Measurements from ENCODE around the gene ITGA4. TPM values are rescaled to one million over a fixed set of nuclear protein-coding genes. Genes with fewer than 3 reads are reported as not detected.

ITGA4 gene
- total RNA-seq, 1 donor from 2014 or later, result 20.0 TPM

- TF ChIP-seq CTCF (IDR thresholded peaks at IDR 0.05; ENCODE audit: insufficient read depth, low read depth, low read length), result no peak
- FAIRE-seq, result no peak
- H2AFZ ChIP-seq (ENCODE audit: low read depth, low read length), result no peak overlapping the region
- H3K9me3 ChIP-seq (ENCODE audit: insufficient read depth, low read depth, low read length), result no peaks in the 10 kb centered on the region
- no peak overlapping the region for H3K27ac ChIP-seq (ENCODE audit: low read depth, low read length)
- H3K4me1 ChIP-seq (ENCODE audit: insufficient read depth, low read length), result no peaks in the 10 kb centered on the region
- no peaks in the 10 kb centered on the region for H3K4me1 Mint-ChIP-seq (ENCODE audit: low read depth, unreplicated experiment)
- H3K9ac ChIP-seq (ENCODE audit: low read length), result no peak overlapping the region
- H3K79me2 ChIP-seq (ENCODE audit: insufficient read depth, low read length), result no peaks in the 10 kb centered on the region
- H3K27me3 ChIP-seq (ENCODE audit: insufficient read depth, low read length), result no peaks in the 10 kb centered on the region
- H3K4me2 ChIP-seq (ENCODE audit: low read length), result no peak overlapping the region
- no peak overlapping the region for H3K4me3 ChIP-seq (ENCODE audit: insufficient read depth, low read depth, low read length)
- no peaks in the 10 kb centered on the region for H4K20me1 ChIP-seq (ENCODE audit: insufficient read depth, low read length)
- H3K36me3 Mint-ChIP-seq (ENCODE audit: low read depth, unreplicated experiment), result no peaks in the 10 kb centered on the region
- H3K27ac Mint-ChIP-seq (ENCODE audit: unreplicated experiment), result no peak overlapping the region
- no peak for DNase-seq (ENCODE audit: low read depth)
- H3K9me3 Mint-ChIP-seq (ENCODE audit: unreplicated experiment), result no peaks in the 10 kb centered on the region
- no peak overlapping the region for H3K4me3 Mint-ChIP-seq (ENCODE audit: unreplicated experiment)
- no peaks in the 10 kb centered on the region for H3K27me3 Mint-ChIP-seq (ENCODE audit: low read depth, unreplicated experiment)
- peaks cover 10% of the 10 kb centered on the region for H3K36me3 ChIP-seq (ENCODE audit: insufficient read depth, low read length)
These were observed 66.6 kb downstream of the ITGA4 start for GRCh38 chr2:181523756-181524155.

GRCh38 chr2:181526014-181526413 lies 68.8 kb downstream of the ITGA4 start:
- Histone ChIP-seq H4K20me1 (ENCODE audit: insufficient read depth, low read length) (no peaks in the 10 kb centered on the region), H3K4me1 (ENCODE audit: insufficient read depth, low read length) (no peaks in the 10 kb centered on the region), H3K4me2 (ENCODE audit: low read length) (no peak overlapping the region), H3K27me3 (ENCODE audit: insufficient read depth, low read length) (no peaks in the 10 kb centered on the region), H3K27ac (ENCODE audit: low read depth, low read length) (no peak overlapping the region), H3K9me3 (ENCODE audit: insufficient read depth, low read depth, low read length) (no peaks in the 10 kb centered on the region), H3K9ac (ENCODE audit: low read length) (no peak overlapping the region), H3K79me2 (ENCODE audit: insufficient read depth, low read length) (no peaks in the 10 kb centered on the region), H2AFZ (ENCODE audit: low read depth, low read length) (no peak overlapping the region), H3K36me3 (ENCODE audit: insufficient read depth, low read length) (peaks cover 10% of the 10 kb centered on the region), H3K4me3 (ENCODE audit: insufficient read depth, low read depth, low read length) (no peak overlapping the region)
- H3K27me3 Mint-ChIP-seq (ENCODE audit: low read depth, unreplicated experiment), result no peaks in the 10 kb centered on the region
- H3K27ac Mint-ChIP-seq (ENCODE audit: unreplicated experiment), result no peak overlapping the region
- H3K4me1 Mint-ChIP-seq (ENCODE audit: low read depth, unreplicated experiment), result no peaks in the 10 kb centered on the region
- FAIRE-seq (no peak), DNase-seq (ENCODE audit: low read depth) (no peak)
- no peaks in the 10 kb centered on the region for H3K9me3 Mint-ChIP-seq (ENCODE audit: unreplicated experiment)
- no peaks in the 10 kb centered on the region for H3K36me3 Mint-ChIP-seq (ENCODE audit: low read depth, unreplicated experiment)
- no peak overlapping the region for H3K4me3 Mint-ChIP-seq (ENCODE audit: unreplicated experiment)
- TF ChIP-seq CTCF (IDR thresholded peaks at IDR 0.05; ENCODE audit: insufficient read depth, low read depth, low read length) (no peak), EZH2 (IDR thresholded peaks at IDR 0.05; ENCODE audit: insufficient read depth, low read length) (no peak)

GRCh38 chr2:181527058-181527457 lies 69.9 kb downstream of the ITGA4 start:
- TF ChIP-seq CTCF (IDR thresholded peaks at IDR 0.05; ENCODE audit: insufficient read depth, low read depth, low read length), result no peak
- TF ChIP-seq EZH2 (IDR thresholded peaks at IDR 0.05; ENCODE audit: insufficient read depth, low read length), result no peak
- DNase-seq (ENCODE audit: low read depth) (no peak), FAIRE-seq (no peak)
- no peaks in the 10 kb centered on the region for H3K27me3 Mint-ChIP-seq (ENCODE audit: low read depth, unreplicated experiment)
- Histone ChIP-seq H3K36me3 (ENCODE audit: insufficient read depth, low read length) (peaks cover 10% of the 10 kb centered on the region), H3K4me1 (ENCODE audit: insufficient read depth, low read length) (no peaks in the 10 kb centered on the region), H3K27me3 (ENCODE audit: insufficient read depth, low read length) (no peaks in the 10 kb centered on the region), H3K9me3 (ENCODE audit: insufficient read depth, low read depth, low read length) (no peaks in the 10 kb centered on the region), H3K4me2 (ENCODE audit: low read length) (no peak overlapping the region), H2AFZ (ENCODE audit: low read depth, low read length) (no peak overlapping the region), H3K79me2 (ENCODE audit: insufficient read depth, low read length) (no peaks in the 10 kb centered on the region), H3K4me3 (ENCODE audit: insufficient read depth, low read depth, low read length) (no peak overlapping the region), H3K9ac (ENCODE audit: low read length) (no peak overlapping the region), H4K20me1 (ENCODE audit: insufficient read depth, low read length) (no peaks in the 10 kb centered on the region), H3K27ac (ENCODE audit: low read depth, low read length) (no peak overlapping the region)
- H3K4me1 Mint-ChIP-seq (ENCODE audit: low read depth, unreplicated experiment), result no peaks in the 10 kb centered on the region
- no peak overlapping the region for H3K4me3 Mint-ChIP-seq (ENCODE audit: unreplicated experiment)
- no peaks in the 10 kb centered on the region for H3K9me3 Mint-ChIP-seq (ENCODE audit: unreplicated experiment)
- no peak overlapping the region for H3K27ac Mint-ChIP-seq (ENCODE audit: unreplicated experiment)
- no peaks in the 10 kb centered on the region for H3K36me3 Mint-ChIP-seq (ENCODE audit: low read depth, unreplicated experiment)
